ENCODE data around the gene TET3. TPM values are rescaled to one million over a fixed set of nuclear protein-coding genes. Genes with fewer than 3 reads are reported as not detected.
A peak's percentile ranks its signal among the peaks of the same experiment; 100 is the strongest.

TET3 gene
- total RNA-seq = 2.6 and 3.1 TPM in 2 replicates
- polyA plus RNA-seq = 1.6 and 2.1 TPM in 2 replicates
- 1.4 and 2.4 TPM in 2 replicates for polyA plus RNA-seq (2012)
- 8.2 and 10.6 TPM in 2 replicates for polyA minus RNA-seq (ENCODE audit: low replicate concordance)

DNA sequence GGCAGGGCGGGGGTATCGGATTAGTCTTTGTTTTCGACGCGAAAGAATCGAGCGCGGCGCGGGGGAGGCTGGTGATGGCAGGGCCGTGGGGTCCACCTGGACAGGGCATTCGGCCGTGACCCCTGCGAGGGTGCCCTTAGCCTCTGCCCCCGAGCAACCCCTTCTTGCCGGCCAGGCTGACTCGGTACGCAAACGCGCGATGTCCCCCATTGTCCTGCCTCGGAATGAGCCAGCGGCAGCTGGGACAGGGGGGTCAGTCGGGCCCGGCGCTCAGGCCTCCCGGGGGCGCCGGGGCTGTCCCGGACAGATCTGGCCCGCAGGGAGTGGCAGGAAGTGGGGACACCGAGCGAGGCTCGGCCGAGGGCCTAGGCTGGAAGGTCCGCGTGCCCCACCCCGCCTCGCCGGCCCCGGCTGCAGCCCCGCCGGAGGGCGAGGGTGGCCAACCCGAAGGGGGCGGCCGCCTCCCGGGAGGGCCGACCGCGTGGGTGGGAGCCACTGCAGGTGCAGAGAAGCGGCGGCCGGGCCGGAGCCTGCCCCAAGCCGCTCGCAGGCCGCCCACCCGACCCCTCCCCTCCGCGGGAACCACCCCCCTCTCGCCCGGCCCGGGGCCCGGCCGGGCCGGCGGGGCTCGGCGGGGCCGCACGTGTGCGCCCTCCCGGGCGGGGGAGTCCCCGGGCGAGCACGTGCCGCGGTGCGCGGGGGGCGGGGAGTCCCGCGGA is at the start of gene TET3:
TSS of gene TET3 (plus strand) at position 708 of the 719 bp plus-strand sequence. CDS start 1,494 bp downstream, outside the sequence.
- no peaks in the 10 kb centered on the region for H4K20me1 ChIP-seq (ENCODE audit: control insufficient read depth, extremely low read depth, insufficient read depth, low read length)
- no peaks in the 10 kb centered on the region for H3K9me3 ChIP-seq (ENCODE audit: control insufficient read depth, insufficient read depth, low read depth, low read length)
- H3K4me1 ChIP-seq (ENCODE audit: control insufficient read depth, extremely low read depth, insufficient read depth, low read length) = peaks cover 14% of the 10 kb centered on the region
- H3K4me2 ChIP-seq (ENCODE audit: extremely low read depth, insufficient read depth, low read length) = peak within 1 kb of the TSS; percentile 83
- peak within 1 kb of the TSS; percentile 27 for H3K27ac ChIP-seq (ENCODE audit: insufficient read depth, low read length)
- TF ChIP-seq, protein P1, sequence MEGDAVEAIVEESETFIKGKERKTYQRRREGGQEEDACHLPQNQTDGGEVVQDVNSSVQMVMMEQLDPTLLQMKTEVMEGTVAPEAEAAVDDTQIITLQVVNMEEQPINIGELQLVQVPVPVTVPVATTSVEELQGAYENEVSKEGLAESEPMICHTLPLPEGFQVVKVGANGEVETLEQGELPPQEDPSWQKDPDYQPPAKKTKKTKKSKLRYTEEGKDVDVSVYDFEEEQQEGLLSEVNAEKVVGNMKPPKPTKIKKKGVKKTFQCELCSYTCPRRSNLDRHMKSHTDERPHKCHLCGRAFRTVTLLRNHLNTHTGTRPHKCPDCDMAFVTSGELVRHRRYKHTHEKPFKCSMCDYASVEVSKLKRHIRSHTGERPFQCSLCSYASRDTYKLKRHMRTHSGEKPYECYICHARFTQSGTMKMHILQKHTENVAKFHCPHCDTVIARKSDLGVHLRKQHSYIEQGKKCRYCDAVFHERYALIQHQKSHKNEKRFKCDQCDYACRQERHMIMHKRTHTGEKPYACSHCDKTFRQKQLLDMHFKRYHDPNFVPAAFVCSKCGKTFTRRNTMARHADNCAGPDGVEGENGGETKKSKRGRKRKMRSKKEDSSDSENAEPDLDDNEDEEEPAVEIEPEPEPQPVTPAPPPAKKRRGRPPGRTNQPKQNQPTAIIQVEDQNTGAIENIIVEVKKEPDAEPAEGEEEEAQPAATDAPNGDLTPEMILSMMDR (conservative IDR thresholded peaks at IDR 0.05 in 1 of 2, IDR thresholded peaks at IDR 0.05 in 1 of 2; ENCODE audit: low read depth in 1 of 2, low read length in 2 of 2) = no peak
- TF ChIP-seq EZH2 (IDR thresholded peaks at IDR 0.05; ENCODE audit: low read length, missing control alignments) = no peak
- no peaks in the 10 kb centered on the region for H3K27me3 ChIP-seq (ENCODE audit: control insufficient read depth, insufficient read depth, low read length)
- H3K9ac ChIP-seq (ENCODE audit: insufficient read depth, low read length) = peak within 1 kb of the TSS; percentile 28
- peak within 1 kb of the TSS; percentile 46 to 67 (median 61) for H3K4me3 ChIP-seq (replicated peaks in 1 of 4; ENCODE audit: control extremely low read depth in 1 of 4, insufficient read depth in 1 of 4, low read depth in 3 of 4, low read length in 4 of 4)
- no peak for DNase-seq (ENCODE audit: low read depth in 2 of 2)
- H3K36me3 ChIP-seq (ENCODE audit: control insufficient read depth, insufficient read depth, low read length) = no peaks in the 10 kb centered on the region
- H3K79me2 ChIP-seq (ENCODE audit: control insufficient read depth, insufficient read depth, low read length) = peaks cover 6% of the 10 kb centered on the region
- H2AFZ ChIP-seq (ENCODE audit: low read length) = peak within 1 kb of the TSS; percentile 22

DNA sequence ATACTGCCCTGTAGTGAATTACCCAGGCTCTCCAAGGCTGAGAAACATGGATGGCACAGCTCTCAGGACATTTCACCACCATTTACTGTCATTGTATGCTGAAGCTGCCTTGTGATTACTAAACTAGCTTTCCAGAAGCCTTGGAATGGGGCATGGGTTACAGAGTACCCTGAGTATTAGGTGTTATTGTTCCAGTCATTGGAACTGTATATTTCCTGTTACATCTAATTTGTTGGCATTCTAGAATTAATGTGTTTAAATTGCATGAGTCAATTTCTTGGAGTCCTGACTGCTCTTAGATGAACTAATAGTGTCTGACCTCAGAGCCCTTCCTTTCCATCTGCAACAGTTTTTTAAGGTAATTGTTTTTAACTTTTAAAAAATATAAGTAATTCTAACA is 49.1 kb upstream of the TET3 start:
- no peak for DNase-seq (ENCODE audit: low read depth in 2 of 2)
- Histone ChIP-seq H3K9me3 (ENCODE audit: control insufficient read depth, insufficient read depth, low read depth, low read length) (no peaks in the 10 kb centered on the region), H3K4me3 (replicated peaks in 1 of 4; ENCODE audit: control extremely low read depth in 1 of 4, insufficient read depth in 1 of 4, low read depth in 3 of 4, low read length in 4 of 4) (no peak overlapping the region), H3K36me3 (ENCODE audit: control insufficient read depth, insufficient read depth, low read length) (peaks cover under 1% of the 10 kb centered on the region), H2AFZ (ENCODE audit: low read length) (no peak overlapping the region), H3K9ac (ENCODE audit: insufficient read depth, low read length) (no peak overlapping the region), H4K20me1 (ENCODE audit: control insufficient read depth, extremely low read depth, insufficient read depth, low read length) (peaks cover 2% of the 10 kb centered on the region), H3K4me1 (ENCODE audit: control insufficient read depth, extremely low read depth, insufficient read depth, low read length) (peaks cover 17% of the 10 kb centered on the region), H3K4me2 (ENCODE audit: extremely low read depth, insufficient read depth, low read length) (no peak overlapping the region), H3K79me2 (ENCODE audit: control insufficient read depth, insufficient read depth, low read length) (peaks cover 53% of the 10 kb centered on the region), H3K27ac (ENCODE audit: insufficient read depth, low read length) (no peak overlapping the region), H3K27me3 (ENCODE audit: control insufficient read depth, insufficient read depth, low read length) (no peaks in the 10 kb centered on the region)
- TF ChIP-seq, protein P1 (conservative IDR thresholded peaks at IDR 0.05 in 1 of 2, IDR thresholded peaks at IDR 0.05 in 1 of 2; ENCODE audit: low read depth in 1 of 2, low read length in 2 of 2) = no peak
- TF ChIP-seq EZH2 (IDR thresholded peaks at IDR 0.05; ENCODE audit: low read length, missing control alignments) = no peak

DNA sequence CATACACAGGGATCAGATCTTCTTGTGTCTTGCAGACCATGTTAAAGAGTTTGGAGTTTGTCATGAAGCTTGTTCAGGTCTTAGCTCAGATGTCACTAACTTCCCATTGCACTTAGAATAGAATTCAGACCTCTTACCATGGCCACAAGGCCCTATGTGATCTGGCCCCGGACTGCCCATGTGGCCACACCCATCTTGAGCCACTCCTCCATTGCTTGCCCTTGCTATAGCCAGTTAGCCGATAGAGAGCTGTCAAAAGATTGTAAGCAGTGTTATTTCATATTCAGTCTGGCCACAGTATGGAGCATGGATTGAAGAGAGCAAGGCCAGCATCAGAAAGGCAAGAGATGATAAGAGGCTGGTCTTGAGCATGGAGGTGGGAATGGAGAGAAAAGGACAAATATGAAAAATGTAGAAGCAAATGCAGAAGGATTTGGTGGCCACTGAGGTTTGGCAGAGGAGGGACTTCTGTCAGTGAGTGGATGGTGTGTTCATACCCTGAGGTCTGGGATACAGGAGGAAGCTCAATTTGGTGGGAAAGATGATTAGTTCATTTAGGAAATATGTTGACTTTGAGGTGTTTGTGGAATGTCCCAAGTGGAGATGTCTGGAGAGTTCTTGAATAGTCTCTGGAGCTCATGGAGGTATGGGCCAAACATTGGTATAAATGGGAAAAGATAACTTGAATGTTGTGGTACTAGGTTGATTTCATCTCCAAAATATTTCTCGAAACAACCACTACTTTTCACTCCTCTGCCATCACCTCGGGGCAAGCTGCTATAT is 47.4 kb upstream of the TET3 start:
- peaks cover 2% of the 10 kb centered on the region for H3K36me3 ChIP-seq (ENCODE audit: control insufficient read depth, insufficient read depth, low read length)
- H3K4me1 ChIP-seq (ENCODE audit: control insufficient read depth, extremely low read depth, insufficient read depth, low read length) = peaks cover 13% of the 10 kb centered on the region
- no peaks in the 10 kb centered on the region for H3K9me3 ChIP-seq (ENCODE audit: control insufficient read depth, insufficient read depth, low read depth, low read length)
- peaks cover 52% of the 10 kb centered on the region for H3K79me2 ChIP-seq (ENCODE audit: control insufficient read depth, insufficient read depth, low read length)
- H3K27me3 ChIP-seq (ENCODE audit: control insufficient read depth, insufficient read depth, low read length) = no peaks in the 10 kb centered on the region
- peak in 1 of 2 donors; percentile 85 for DNase-seq (ENCODE audit: low read depth in 2 of 2)
- H2AFZ ChIP-seq (ENCODE audit: low read length) = no peak overlapping the region
- no peak overlapping the region for H3K9ac ChIP-seq (ENCODE audit: insufficient read depth, low read length)
- H3K4me3 ChIP-seq (replicated peaks in 1 of 4; ENCODE audit: control extremely low read depth in 1 of 4, insufficient read depth in 1 of 4, low read depth in 3 of 4, low read length in 4 of 4) = no peak overlapping the region
- no peak overlapping the region for H3K27ac ChIP-seq (ENCODE audit: insufficient read depth, low read length)
- no peak overlapping the region for H3K4me2 ChIP-seq (ENCODE audit: extremely low read depth, insufficient read depth, low read length)
- no peak for TF ChIP-seq EZH2 (IDR thresholded peaks at IDR 0.05; ENCODE audit: low read length, missing control alignments)
- TF ChIP-seq, protein P1 (conservative IDR thresholded peaks at IDR 0.05 in 1 of 2, IDR thresholded peaks at IDR 0.05 in 1 of 2; ENCODE audit: low read depth in 1 of 2, low read length in 2 of 2) = no peak
- peaks cover 3% of the 10 kb centered on the region for H4K20me1 ChIP-seq (ENCODE audit: control insufficient read depth, extremely low read depth, insufficient read depth, low read length)
